Measurements from ENCODE around the gene ATP10A. TPM values are rescaled to one million over a fixed set of nuclear protein-coding genes. Genes with fewer than 3 reads are reported as not detected.

The ATP10A gene
- polyA plus RNA-seq, 1 donor from 2014 or later: not detected

DNA sequence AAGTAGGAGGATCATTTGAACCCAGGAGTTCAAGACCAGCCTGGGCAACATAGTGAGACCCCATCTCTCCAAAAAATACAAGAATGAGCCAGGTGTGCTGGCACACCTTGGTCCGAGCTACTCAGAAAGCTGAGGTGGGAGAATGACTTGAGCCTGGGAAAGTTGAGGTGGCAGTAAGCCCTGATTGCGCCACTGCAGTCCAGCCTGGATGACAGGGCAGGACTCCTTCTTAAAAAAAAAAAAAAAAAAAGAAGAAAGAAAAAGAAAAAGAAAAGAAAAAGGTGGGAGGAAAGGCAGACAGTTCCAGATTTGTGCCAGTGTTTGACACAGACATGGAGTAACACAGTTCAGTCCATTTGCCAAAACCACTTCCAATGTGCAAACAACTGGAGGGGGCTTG lies 75.7 kb downstream of the ATP10A start:
- no peaks in the 10 kb centered on the region for H3K27me3 ChIP-seq (ENCODE audit: insufficient read depth, low read depth, low read length)
- no peak overlapping the region for H3K9ac ChIP-seq (ENCODE audit: low read length)
- H3K79me2 ChIP-seq (replicated peaks; ENCODE audit: insufficient read depth, low read length): no peaks in the 10 kb centered on the region
- H3K9me3 ChIP-seq (ENCODE audit: low read length): no peaks in the 10 kb centered on the region
- H3K4me2 ChIP-seq (ENCODE audit: low read length): no peak overlapping the region
- H3K4me3 ChIP-seq (ENCODE audit: low read length): no peak overlapping the region
- no peaks in the 10 kb centered on the region for H3K36me3 ChIP-seq (ENCODE audit: insufficient read depth, low read length)
- TF ChIP-seq, protein P1, sequence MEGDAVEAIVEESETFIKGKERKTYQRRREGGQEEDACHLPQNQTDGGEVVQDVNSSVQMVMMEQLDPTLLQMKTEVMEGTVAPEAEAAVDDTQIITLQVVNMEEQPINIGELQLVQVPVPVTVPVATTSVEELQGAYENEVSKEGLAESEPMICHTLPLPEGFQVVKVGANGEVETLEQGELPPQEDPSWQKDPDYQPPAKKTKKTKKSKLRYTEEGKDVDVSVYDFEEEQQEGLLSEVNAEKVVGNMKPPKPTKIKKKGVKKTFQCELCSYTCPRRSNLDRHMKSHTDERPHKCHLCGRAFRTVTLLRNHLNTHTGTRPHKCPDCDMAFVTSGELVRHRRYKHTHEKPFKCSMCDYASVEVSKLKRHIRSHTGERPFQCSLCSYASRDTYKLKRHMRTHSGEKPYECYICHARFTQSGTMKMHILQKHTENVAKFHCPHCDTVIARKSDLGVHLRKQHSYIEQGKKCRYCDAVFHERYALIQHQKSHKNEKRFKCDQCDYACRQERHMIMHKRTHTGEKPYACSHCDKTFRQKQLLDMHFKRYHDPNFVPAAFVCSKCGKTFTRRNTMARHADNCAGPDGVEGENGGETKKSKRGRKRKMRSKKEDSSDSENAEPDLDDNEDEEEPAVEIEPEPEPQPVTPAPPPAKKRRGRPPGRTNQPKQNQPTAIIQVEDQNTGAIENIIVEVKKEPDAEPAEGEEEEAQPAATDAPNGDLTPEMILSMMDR (IDR thresholded peaks at IDR 0.05; ENCODE audit: poor library complexity, severe bottlenecking): no peak
- TF ChIP-seq TAF1 (IDR thresholded peaks at IDR 0.05; ENCODE audit: low read depth) (no peak), SMC3 (conservative IDR thresholded peaks at IDR 0.05; ENCODE audit: poor library complexity) (no peak), POLR2AphosphoS5 (IDR thresholded peaks at IDR 0.05) (no peak), RAD21 (conservative IDR thresholded peaks at IDR 0.05) (no peak), EP300 (conservative IDR thresholded peaks at IDR 0.05; ENCODE audit: poor library complexity, severe bottlenecking) (no peak), EZH2 (IDR thresholded peaks at IDR 0.05; ENCODE audit: borderline replicate concordance, insufficient read depth, low read length, poor library complexity, severe bottlenecking) (no peak), MXI1 (conservative IDR thresholded peaks at IDR 0.05; ENCODE audit: poor library complexity, severe bottlenecking) (no peak)
- TF ChIP-seq, protein P2, sequence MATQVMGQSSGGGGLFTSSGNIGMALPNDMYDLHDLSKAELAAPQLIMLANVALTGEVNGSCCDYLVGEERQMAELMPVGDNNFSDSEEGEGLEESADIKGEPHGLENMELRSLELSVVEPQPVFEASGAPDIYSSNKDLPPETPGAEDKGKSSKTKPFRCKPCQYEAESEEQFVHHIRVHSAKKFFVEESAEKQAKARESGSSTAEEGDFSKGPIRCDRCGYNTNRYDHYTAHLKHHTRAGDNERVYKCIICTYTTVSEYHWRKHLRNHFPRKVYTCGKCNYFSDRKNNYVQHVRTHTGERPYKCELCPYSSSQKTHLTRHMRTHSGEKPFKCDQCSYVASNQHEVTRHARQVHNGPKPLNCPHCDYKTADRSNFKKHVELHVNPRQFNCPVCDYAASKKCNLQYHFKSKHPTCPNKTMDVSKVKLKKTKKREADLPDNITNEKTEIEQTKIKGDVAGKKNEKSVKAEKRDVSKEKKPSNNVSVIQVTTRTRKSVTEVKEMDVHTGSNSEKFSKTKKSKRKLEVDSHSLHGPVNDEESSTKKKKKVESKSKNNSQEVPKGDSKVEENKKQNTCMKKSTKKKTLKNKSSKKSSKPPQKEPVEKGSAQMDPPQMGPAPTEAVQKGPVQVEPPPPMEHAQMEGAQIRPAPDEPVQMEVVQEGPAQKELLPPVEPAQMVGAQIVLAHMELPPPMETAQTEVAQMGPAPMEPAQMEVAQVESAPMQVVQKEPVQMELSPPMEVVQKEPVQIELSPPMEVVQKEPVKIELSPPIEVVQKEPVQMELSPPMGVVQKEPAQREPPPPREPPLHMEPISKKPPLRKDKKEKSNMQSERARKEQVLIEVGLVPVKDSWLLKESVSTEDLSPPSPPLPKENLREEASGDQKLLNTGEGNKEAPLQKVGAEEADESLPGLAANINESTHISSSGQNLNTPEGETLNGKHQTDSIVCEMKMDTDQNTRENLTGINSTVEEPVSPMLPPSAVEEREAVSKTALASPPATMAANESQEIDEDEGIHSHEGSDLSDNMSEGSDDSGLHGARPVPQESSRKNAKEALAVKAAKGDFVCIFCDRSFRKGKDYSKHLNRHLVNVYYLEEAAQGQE (IDR thresholded peaks at IDR 0.05; ENCODE audit: borderline replicate concordance): no peak
- no peaks in the 10 kb centered on the region for H3K9me2 ChIP-seq (ENCODE audit: insufficient read depth, low read length)
- H2AFZ ChIP-seq (ENCODE audit: low read depth, low read length): no peak overlapping the region
- no peaks in the 10 kb centered on the region for H4K20me1 ChIP-seq (ENCODE audit: insufficient read depth)
- H3K27ac ChIP-seq (ENCODE audit: low read length): no peak overlapping the region
- H3F3A ChIP-seq (ENCODE audit: insufficient read depth, low read length, poor library complexity, severe bottlenecking): no peaks in the 10 kb centered on the region

DNA sequence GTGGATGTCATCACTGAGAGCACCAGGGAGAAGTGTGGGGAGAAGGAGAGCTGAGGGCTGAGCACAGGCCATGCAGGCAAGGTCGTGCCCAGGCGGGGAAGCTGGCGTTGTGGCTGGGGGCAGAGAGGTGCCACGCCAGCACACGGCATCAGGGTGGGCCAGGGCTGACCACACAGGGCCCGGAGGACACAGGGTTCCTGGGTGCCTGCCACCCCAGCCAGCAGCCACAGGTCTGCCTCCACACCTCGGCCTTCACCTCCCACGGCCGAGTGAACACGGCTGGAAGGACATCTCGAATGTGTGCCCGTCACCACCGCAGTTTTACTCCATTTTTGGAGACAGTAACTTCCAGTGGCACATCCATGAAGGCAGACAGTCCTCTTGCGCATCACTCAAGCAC lies 77.1 kb downstream of the ATP10A start:
- Histone ChIP-seq H4K20me1 (ENCODE audit: insufficient read depth) (no peaks in the 10 kb centered on the region), H3K27me3 (ENCODE audit: insufficient read depth, low read depth, low read length) (no peaks in the 10 kb centered on the region), H3K9me2 (ENCODE audit: insufficient read depth, low read length) (no peaks in the 10 kb centered on the region), H3K79me2 (replicated peaks; ENCODE audit: insufficient read depth, low read length) (no peaks in the 10 kb centered on the region), H3K4me3 (ENCODE audit: low read length) (no peak overlapping the region), H3K36me3 (ENCODE audit: insufficient read depth, low read length) (no peaks in the 10 kb centered on the region), H3K9ac (ENCODE audit: low read length) (no peak overlapping the region), H3K27ac (ENCODE audit: low read length) (no peak overlapping the region), H3F3A (ENCODE audit: insufficient read depth, low read length, poor library complexity, severe bottlenecking) (no peaks in the 10 kb centered on the region), H2AFZ (ENCODE audit: low read depth, low read length) (no peak overlapping the region), H3K4me2 (ENCODE audit: low read length) (no peak overlapping the region), H3K9me3 (ENCODE audit: low read length) (no peaks in the 10 kb centered on the region)
- TF ChIP-seq POLR2AphosphoS5 (IDR thresholded peaks at IDR 0.05): no peak
- no peak for TF ChIP-seq RAD21 (conservative IDR thresholded peaks at IDR 0.05)
- TF ChIP-seq MXI1 (conservative IDR thresholded peaks at IDR 0.05; ENCODE audit: poor library complexity, severe bottlenecking): no peak
- TF ChIP-seq, protein P2 (IDR thresholded peaks at IDR 0.05; ENCODE audit: borderline replicate concordance): no peak
- no peak for TF ChIP-seq EP300 (conservative IDR thresholded peaks at IDR 0.05; ENCODE audit: poor library complexity, severe bottlenecking)
- no peak for TF ChIP-seq SMC3 (conservative IDR thresholded peaks at IDR 0.05; ENCODE audit: poor library complexity)
- TF ChIP-seq EZH2 (IDR thresholded peaks at IDR 0.05; ENCODE audit: borderline replicate concordance, insufficient read depth, low read length, poor library complexity, severe bottlenecking): no peak
- TF ChIP-seq, protein P1 (IDR thresholded peaks at IDR 0.05; ENCODE audit: poor library complexity, severe bottlenecking): no peak
- TF ChIP-seq TAF1 (IDR thresholded peaks at IDR 0.05; ENCODE audit: low read depth): no peak

All from neural cell (in vitro differentiated cells).